MCF 10A (cell line): ENCODE measurements around the gene CLPTM1. TPM values are rescaled to one million over a fixed set of nuclear protein-coding genes. Genes with fewer than 3 reads are reported as not detected.

Source experiments
- BruUV-seq: library from RNA; stranded (reverse); fragments of 400-500 nt; replicated peaks from 2 replicates; lab custom pipeline; 2021; lab: Mats Ljungman, UMichigan
- CTCF ChIA-PET: fragments of 300-600 bp; sonication (Branson Sonifier 250); formaldehyde crosslinking; extraction: SDS; loops from one replicate; lab custom pipeline; 2021; ENCODE audit warnings: antibody characterized with exemption, inconsistent platforms; lab: Yijun Ruan, JAX
- POLR2A ChIA-PET: fragments of 300-600, 350-650 bp; sonication (Branson Sonifier 250); formaldehyde crosslinking; extraction: SDS; loops from one replicate; lab custom pipeline; 2020; ENCODE audit warnings: antibody characterized with exemption, inconsistent platforms; lab: Yijun Ruan, JAX
- DNase-seq: peaks from one replicate; pipeline ENCODE4 v3.0.0-alpha.2; 2018; ENCODE audit not compliant: unreplicated experiment
- H3K27ac Mint-ChIP-seq: one replicate; pipeline ENCODE4 v1.8.0; 2022; ENCODE audit warnings: mild to moderate bottlenecking, low read depth, mixed read lengths; ENCODE audit not compliant: unreplicated experiment
- H3K27me3 Mint-ChIP-seq: one replicate; pipeline ENCODE4 v1.8.0; 2022; ENCODE audit warnings: mixed read lengths; ENCODE audit not compliant: insufficient read depth, unreplicated experiment
- H3K36me3 Mint-ChIP-seq: one replicate; pipeline ENCODE4 v1.8.0; 2022; ENCODE audit warnings: mild to moderate bottlenecking, moderate library complexity, mixed read lengths; ENCODE audit not compliant: insufficient read depth, unreplicated experiment
- H3K4me1 Mint-ChIP-seq: one replicate; pipeline ENCODE4 v1.8.0; 2022; ENCODE audit warnings: mixed read lengths; ENCODE audit not compliant: insufficient read depth, unreplicated experiment
- H3K4me3 Mint-ChIP-seq: one replicate; pipeline ENCODE4 v1.8.0; 2022; ENCODE audit warnings: mild to moderate bottlenecking, moderate library complexity, mixed read lengths; ENCODE audit not compliant: unreplicated experiment
- H3K9me3 Mint-ChIP-seq: one replicate; pipeline ENCODE4 v1.8.0; 2022; ENCODE audit warnings: mixed read lengths; ENCODE audit not compliant: unreplicated experiment
- intact Hi-C: fragments of 100-400 bp; cut with micrococcal nuclease; formaldehyde crosslinking; loops from 2 replicates; pipeline ENCODE4 v1.14.1; 2022
- total RNA-seq: library from RNA; stranded (reverse); gene quantifications from 2 replicates; pipeline ENCODE4 v1.2.3, GENCODE V29; 2022
- TF ChIP-seq, protein P1 (sequence below): fragments of 200-600 bp; IDR thresholded peaks from one replicate; pipeline ENCODE4 v1.8.0; 2022; ENCODE audit warnings: antibody characterized with exemption, mild to moderate bottlenecking; ENCODE audit not compliant: unreplicated experiment

The CLPTM1 gene
- total RNA-seq, 1 experiment from 2014 or later: 101 TPM

DNA sequence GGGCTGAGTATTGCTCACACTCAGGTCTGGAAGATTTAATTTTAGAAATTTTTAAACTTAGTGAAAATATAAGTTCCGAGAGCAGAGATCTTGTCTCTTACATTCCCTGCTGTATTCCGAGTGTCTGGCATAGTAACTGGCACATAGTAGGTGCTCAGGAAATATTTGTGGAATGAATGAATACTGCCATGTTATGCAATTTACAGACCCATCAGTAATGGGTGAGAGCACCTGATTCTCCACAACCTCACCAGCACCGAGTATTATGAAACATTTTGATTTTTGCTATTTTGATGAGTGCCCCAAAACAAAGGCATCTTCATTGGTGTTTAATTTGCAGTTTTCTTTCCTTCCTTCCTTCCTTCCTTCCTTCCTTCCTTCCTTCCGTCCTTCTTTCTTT lies 67.9 kb downstream of the CLPTM1 start:
- intact Hi-C loops: no loop called here
- Mint-ChIP-seq H3K27me3 (no peaks in the 10 kb centered on the region), H3K4me1 (peaks cover 9% of the 10 kb centered on the region), H3K27ac (no peak overlapping the region), H3K9me3 (no peaks in the 10 kb centered on the region), H3K36me3 (peaks cover 75% of the 10 kb centered on the region), H3K4me3 (no peak overlapping the region)
- CTCF ChIA-PET: no interaction called here
- TF ChIP-seq, protein P1, sequence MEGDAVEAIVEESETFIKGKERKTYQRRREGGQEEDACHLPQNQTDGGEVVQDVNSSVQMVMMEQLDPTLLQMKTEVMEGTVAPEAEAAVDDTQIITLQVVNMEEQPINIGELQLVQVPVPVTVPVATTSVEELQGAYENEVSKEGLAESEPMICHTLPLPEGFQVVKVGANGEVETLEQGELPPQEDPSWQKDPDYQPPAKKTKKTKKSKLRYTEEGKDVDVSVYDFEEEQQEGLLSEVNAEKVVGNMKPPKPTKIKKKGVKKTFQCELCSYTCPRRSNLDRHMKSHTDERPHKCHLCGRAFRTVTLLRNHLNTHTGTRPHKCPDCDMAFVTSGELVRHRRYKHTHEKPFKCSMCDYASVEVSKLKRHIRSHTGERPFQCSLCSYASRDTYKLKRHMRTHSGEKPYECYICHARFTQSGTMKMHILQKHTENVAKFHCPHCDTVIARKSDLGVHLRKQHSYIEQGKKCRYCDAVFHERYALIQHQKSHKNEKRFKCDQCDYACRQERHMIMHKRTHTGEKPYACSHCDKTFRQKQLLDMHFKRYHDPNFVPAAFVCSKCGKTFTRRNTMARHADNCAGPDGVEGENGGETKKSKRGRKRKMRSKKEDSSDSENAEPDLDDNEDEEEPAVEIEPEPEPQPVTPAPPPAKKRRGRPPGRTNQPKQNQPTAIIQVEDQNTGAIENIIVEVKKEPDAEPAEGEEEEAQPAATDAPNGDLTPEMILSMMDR: no peak
- BruUV-seq: no TSS peak
- POLR2A ChIA-PET: interaction anchor here (1.3 kb wide), 1 partner anchor 16 kb away, joined by 5 read pairs; the partner anchor contains the start of gene CLASRP
- DNase-seq: no peak

DNA sequence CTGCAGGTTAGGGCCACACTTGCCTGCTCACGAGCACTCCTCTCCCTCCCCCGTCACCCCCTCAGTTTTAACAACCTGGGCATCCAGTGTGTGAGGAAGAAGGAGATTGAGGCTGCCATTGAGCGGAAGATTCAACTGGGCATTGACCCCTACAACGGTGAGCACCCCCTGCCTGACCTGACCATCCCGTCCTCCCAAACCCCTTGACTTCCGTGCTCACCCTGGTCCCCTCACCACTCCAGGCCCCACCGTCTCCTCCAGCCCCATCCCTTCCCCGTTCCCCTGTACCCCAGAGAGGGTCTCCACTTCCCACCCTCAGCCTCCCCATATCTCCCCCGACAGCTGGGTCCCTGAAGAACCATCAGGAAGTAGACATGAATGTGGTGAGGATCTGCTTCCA lies 70.1 kb downstream of the CLPTM1 start:
- TF ChIP-seq, protein P1: no peak
- ChIA-PET POLR2A (no interaction called here), CTCF (interaction anchor here (1.5 kb wide), 1 partner anchor 34 kb away, joined by 5 read pairs; no protein-coding TSS in a partner anchor)
- H3K4me3 Mint-ChIP-seq: no peak overlapping the region
- intact Hi-C loops: no loop called here
- H3K27ac Mint-ChIP-seq: no peak overlapping the region
- peaks cover 82% of the 10 kb centered on the region for H3K36me3 Mint-ChIP-seq
- no peaks in the 10 kb centered on the region for H3K4me1 Mint-ChIP-seq
- DNase-seq: no peak
- no peaks in the 10 kb centered on the region for H3K9me3 Mint-ChIP-seq
- BruUV-seq: no TSS peak
- H3K27me3 Mint-ChIP-seq: no peaks in the 10 kb centered on the region

DNA sequence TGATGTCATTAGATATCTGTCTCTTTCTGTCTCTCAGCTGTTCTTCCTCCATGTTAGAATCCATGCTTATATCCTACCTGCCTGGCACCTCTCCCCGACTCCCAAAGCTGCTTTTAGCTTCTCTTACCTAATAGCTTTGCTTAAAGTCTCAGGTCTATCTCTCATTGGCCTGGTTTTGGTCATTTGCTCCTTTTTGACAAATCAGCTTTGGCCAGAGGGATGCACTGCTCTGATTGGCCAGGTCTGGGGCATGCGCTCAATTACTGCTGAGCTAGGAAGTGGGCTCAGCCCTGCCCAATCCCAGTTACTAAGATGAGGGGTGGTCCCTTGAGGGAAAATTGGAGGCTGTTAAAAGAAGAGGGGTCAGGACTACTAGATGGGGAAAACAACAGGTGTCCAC lies 72.2 kb downstream of the CLPTM1 start:
- no TSS peak for BruUV-seq
- Mint-ChIP-seq H3K4me1 (no peaks in the 10 kb centered on the region), H3K27ac (no peak overlapping the region), H3K36me3 (peaks cover 81% of the 10 kb centered on the region), H3K27me3 (no peaks in the 10 kb centered on the region), H3K9me3 (no peaks in the 10 kb centered on the region), H3K4me3 (no peak overlapping the region)
- ChIA-PET CTCF (interaction anchor here (0.6 to 1.3 kb wide), 3 partner anchors 12 to 223 kb away, joined by 3 to 5 read pairs (median 4); no protein-coding TSS in a partner anchor), POLR2A (interaction anchor here (1.7 to 4.6 kb wide), 2 partner anchors 11 to 53 kb away, joined by 4 to 27 read pairs; partner anchors contain the start of gene CLASRP)
- no peak for DNase-seq
- intact Hi-C loops: no loop called here
- TF ChIP-seq, protein P1: no peak

DNA sequence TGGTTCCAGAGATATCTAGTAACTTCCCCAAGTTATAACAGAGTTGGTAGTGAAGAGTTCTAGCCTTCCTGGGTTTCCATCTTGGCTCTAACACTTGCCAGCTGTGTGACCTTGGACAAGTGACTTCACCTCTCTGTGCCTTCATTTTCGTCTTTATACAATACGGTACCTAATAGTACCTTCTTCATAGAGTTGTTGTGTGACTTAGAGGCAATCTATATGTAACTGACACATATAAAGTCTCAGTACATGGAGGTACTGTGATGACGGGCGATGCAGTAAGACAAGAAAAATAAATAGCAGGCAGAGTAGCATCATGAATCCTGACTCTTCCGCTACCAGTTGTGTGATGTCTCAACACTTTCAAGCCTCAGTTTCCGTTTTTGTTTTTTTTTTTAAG lies 75.6 kb downstream of the CLPTM1 start:
- H3K4me1 Mint-ChIP-seq: no peaks in the 10 kb centered on the region
- no peak overlapping the region for H3K4me3 Mint-ChIP-seq
- peaks cover 83% of the 10 kb centered on the region for H3K36me3 Mint-ChIP-seq
- TF ChIP-seq, protein P1: no peak
- H3K27me3 Mint-ChIP-seq: no peaks in the 10 kb centered on the region
- no peak for DNase-seq
- ChIA-PET CTCF (no interaction called here), POLR2A (interaction anchor here (0.6 to 1.0 kb wide), 3 partner anchors 8 to 833 kb away, joined by 3 to 4 read pairs (median 4); partner anchors contain the start of genes CLASRP and PPP1R13L)
- H3K9me3 Mint-ChIP-seq: no peaks in the 10 kb centered on the region
- peak overlapping the region; percentile 63 for H3K27ac Mint-ChIP-seq
- intact Hi-C loops: no loop called here
- BruUV-seq: no TSS peak
